ENCODE data around the gene SFRP4.

SFRP4 gene

GRCh38 chr7:37916673-37917660, at the start of gene SFRP4:
TSS of gene SFRP4 (minus strand) at chr7:37916817. CDS start at chr7:37916537, 280 bp downstream.
- Histone ChIP-seq H3K27ac (no peak within 1 kb of the TSS), H3K27me3 (ENCODE audit: insufficient read depth, low read depth, severe bottlenecking) (no peaks in the 10 kb centered on the region), H3K36me3 (no peaks in the 10 kb centered on the region), H3K4me3 (ENCODE audit: low read depth, low read length) (peak within 1 kb of the TSS; percentile 65), H3K9me3 (ENCODE audit: severe bottlenecking) (no peaks in the 10 kb centered on the region)
- peak; percentile 66 for TF ChIP-seq CTCF (IDR thresholded peaks at IDR 0.05; ENCODE audit: low read depth, low read length)
- DNase-seq = peak; percentile 67

GRCh38 chr7:37964196-37964595, 47.6 kb upstream of the SFRP4 start:
- H3K4me3 ChIP-seq (ENCODE audit: low read depth, low read length) = no peak overlapping the region
- H3K27ac ChIP-seq = no peak overlapping the region
- no peak for DNase-seq
- TF ChIP-seq CTCF (IDR thresholded peaks at IDR 0.05; ENCODE audit: low read depth, low read length) = no peak
- no peaks in the 10 kb centered on the region for H3K27me3 ChIP-seq (ENCODE audit: insufficient read depth, low read depth, severe bottlenecking)
- no peaks in the 10 kb centered on the region for H3K9me3 ChIP-seq (ENCODE audit: severe bottlenecking)
- H3K36me3 ChIP-seq = no peaks in the 10 kb centered on the region

GRCh38 chr7:37961251-37961650, 44.6 kb upstream of the SFRP4 start:
- no peaks in the 10 kb centered on the region for H3K9me3 ChIP-seq (ENCODE audit: severe bottlenecking)
- no peak overlapping the region for H3K27ac ChIP-seq
- DNase-seq = no peak
- no peak overlapping the region for H3K4me3 ChIP-seq (ENCODE audit: low read depth, low read length)
- H3K36me3 ChIP-seq = no peaks in the 10 kb centered on the region
- H3K27me3 ChIP-seq (ENCODE audit: insufficient read depth, low read depth, severe bottlenecking) = no peaks in the 10 kb centered on the region
- no peak for TF ChIP-seq CTCF (IDR thresholded peaks at IDR 0.05; ENCODE audit: low read depth, low read length)

GRCh38 chr7:37960483-37960882, 43.9 kb upstream of the SFRP4 start:
- no peaks in the 10 kb centered on the region for H3K9me3 ChIP-seq (ENCODE audit: severe bottlenecking)
- H3K4me3 ChIP-seq (ENCODE audit: low read depth, low read length) = no peak overlapping the region
- DNase-seq = no peak
- H3K36me3 ChIP-seq = no peaks in the 10 kb centered on the region
- no peak for TF ChIP-seq CTCF (IDR thresholded peaks at IDR 0.05; ENCODE audit: low read depth, low read length)
- H3K27me3 ChIP-seq (ENCODE audit: insufficient read depth, low read depth, severe bottlenecking) = no peaks in the 10 kb centered on the region
- no peak overlapping the region for H3K27ac ChIP-seq

GRCh38 chr7:37957221-37957970, 40.8 kb upstream of the SFRP4 start:
- DNase-seq = no peak
- Histone ChIP-seq H3K27ac (no peak overlapping the region), H3K4me3 (ENCODE audit: low read depth, low read length) (no peak overlapping the region), H3K27me3 (ENCODE audit: insufficient read depth, low read depth, severe bottlenecking) (no peaks in the 10 kb centered on the region), H3K36me3 (no peaks in the 10 kb centered on the region), H3K9me3 (ENCODE audit: severe bottlenecking) (no peaks in the 10 kb centered on the region)
- TF ChIP-seq CTCF (IDR thresholded peaks at IDR 0.05; ENCODE audit: low read depth, low read length) = no peak
